GM23338 (cell line): ENCODE measurements around the gene BNC2. TPM values are rescaled to one million over a fixed set of nuclear protein-coding genes. Genes with fewer than 3 reads are reported as not detected.

ENCODE experiments used
- ATAC-seq: fragments of 200-7000 bp; cut with Tn5 transposase; 3 replicates; pipeline ENCODE4 v1.9.1; 2020
- DNase-seq: peaks from one replicate; pipeline ENCODE4 v3.0.0-alpha.2; 2015; ENCODE audit warnings: low spot score
- H2AFZ ChIP-seq: fragments of 200-600 bp; sonication (generic); 2 replicates; pipeline ENCODE4 v1.8.0; 2016; ENCODE audit warnings: antibody characterized with exemption, mild to moderate bottlenecking, moderate library complexity
- H3F3A ChIP-seq: fragments of 200-600 bp; sonication (generic); replicated peaks from 2 replicates; pipeline ENCODE4 v1.8.0; 2017; ENCODE audit warnings: antibody characterized with exemption, mixed run types, low read depth
- H3K27ac ChIP-seq: fragments of 200-600 bp; sonication (generic); 2 replicates; pipeline ENCODE4 v1.6.1; 2016; ENCODE audit warnings: low read depth
- H3K27me3 ChIP-seq: fragments of 200-600 bp; sonication (generic); 2 replicates; pipeline ENCODE4 v1.8.0; 2016; ENCODE audit warnings: mild to moderate bottlenecking, mixed run types, moderate library complexity; ENCODE audit not compliant: insufficient read depth
- H3K36me3 ChIP-seq: fragments of 200-600 bp; sonication (generic); 2 replicates; pipeline ENCODE4 v1.8.0; 2016; ENCODE audit warnings: mild to moderate bottlenecking; ENCODE audit not compliant: insufficient read depth
- H3K4me1 ChIP-seq: fragments of 200-600 bp; sonication (generic); 2 replicates; pipeline ENCODE4 v1.8.0; 2016; ENCODE audit warnings: mild to moderate bottlenecking, moderate library complexity; ENCODE audit not compliant: insufficient read depth
- H3K4me2 ChIP-seq: fragments of 200-600 bp; sonication (generic); 2 replicates; pipeline ENCODE4 v1.7.1; 2017; ENCODE audit warnings: mixed run types
- H3K4me3 ChIP-seq: fragments of 200-600 bp; sonication (generic); 2 replicates; pipeline ENCODE4 v1.6.1; 2016; ENCODE audit warnings: mixed run types
- H3K79me2 ChIP-seq: fragments of 200-600 bp; sonication (generic); replicated peaks from 2 replicates; pipeline ENCODE4 v1.8.0; 2017; ENCODE audit warnings: mild to moderate bottlenecking; ENCODE audit not compliant: insufficient read depth
- H3K9me2 ChIP-seq: fragments of 200-600 bp; sonication (generic); 2 replicates; pipeline ENCODE4 v1.8.0; 2017; ENCODE audit not compliant: insufficient read depth
- H4K20me1 ChIP-seq: fragments of 200-600 bp; sonication (generic); replicated peaks from 2 replicates; pipeline ENCODE4 v1.8.0; 2017; ENCODE audit warnings: mild to moderate bottlenecking; ENCODE audit not compliant: insufficient read depth
- H3K27ac Mint-ChIP-seq: 2 replicates; pipeline ENCODE4 v1.8.0; 2020; ENCODE audit warnings: inconsistent platforms, mild to moderate bottlenecking, moderate library complexity, mixed read lengths
- H3K27me3 Mint-ChIP-seq: 3 replicates; pipeline ENCODE4 v1.8.0; 2022; ENCODE audit warnings: low read depth, mild to moderate bottlenecking, moderate library complexity, mixed read lengths, inconsistent platforms; ENCODE audit not compliant: insufficient read depth, poor library complexity
- H3K36me3 Mint-ChIP-seq: 3 replicates; pipeline ENCODE4 v1.8.0; 2021; ENCODE audit warnings: low read depth, mild to moderate bottlenecking, inconsistent platforms, moderate library complexity, mixed read lengths
- H3K4me1 Mint-ChIP-seq: 3 replicates; pipeline ENCODE4 v1.8.0; 2020; ENCODE audit warnings: mild to moderate bottlenecking, inconsistent platforms, mixed read lengths
- H3K4me3 Mint-ChIP-seq: 3 replicates; pipeline ENCODE4 v1.8.0; 2021; ENCODE audit warnings: moderate library complexity, mild to moderate bottlenecking, inconsistent platforms, mixed read lengths
- H3K9me3 Mint-ChIP-seq: 3 replicates; pipeline ENCODE4 v1.8.0; 2020; ENCODE audit warnings: moderate library complexity, mild to moderate bottlenecking, inconsistent platforms, mixed read lengths
- CREB1 ChIP-seq: fragments of 250-450 bp; sonication (Bioruptor Pico); IDR thresholded peaks from 2 replicates; pipeline ENCODE4 v1.5.0; 2020; ENCODE audit warnings: low read depth, mild to moderate bottlenecking, moderate library complexity
- CTCF ChIP-seq, 2 experiments: fragments of 200-600 bp in 1 of 2; sonication (generic) in 1 of 2; conservative IDR thresholded peaks; 2 replicates each; pipeline versions ENCODE4 v1.5.1 to v1.6.1; 2016 to 2017; ENCODE audit warnings: antibody characterized with exemption in 2 of 2, low read depth in 2 of 2, mild to moderate bottlenecking in 2 of 2, moderate library complexity in 1 of 2
- ETS1 ChIP-seq: IDR thresholded peaks from 2 replicates; pipeline ENCODE4 v1.6.1; 2016; ENCODE audit warnings: antibody characterized with exemption
- EZH2 ChIP-seq: fragments of 200-600 bp; sonication (generic); IDR thresholded peaks from one replicate; pipeline ENCODE4 v1.8.0; 2017; ENCODE audit warnings: antibody characterized with exemption, mild to moderate bottlenecking, low read depth; ENCODE audit not compliant: unreplicated experiment
- EZH2phosphoT487 ChIP-seq: fragments of 200-600 bp; sonication (generic); IDR thresholded peaks from one replicate; pipeline ENCODE4 v1.8.1; 2018; ENCODE audit warnings: antibody characterized with exemption; ENCODE audit not compliant: unreplicated experiment
- JUNB ChIP-seq: IDR thresholded peaks from one replicate; pipeline ENCODE4 v1.6.1; 2016; ENCODE audit warnings: antibody characterized with exemption; ENCODE audit not compliant: unreplicated experiment
- NANOG ChIP-seq: IDR thresholded peaks from 2 replicates; pipeline ENCODE4 v1.6.1; 2016; ENCODE audit warnings: antibody characterized with exemption, borderline replicate concordance
- POLR2AphosphoS5 ChIP-seq: IDR thresholded peaks from 2 replicates; pipeline ENCODE4 v1.6.1; 2016; ENCODE audit warnings: antibody characterized with exemption, low read depth
- REST ChIP-seq: IDR thresholded peaks from one replicate; pipeline ENCODE4 v1.6.1; 2018; ENCODE audit warnings: antibody characterized with exemption; ENCODE audit not compliant: unreplicated experiment
- STAT1 ChIP-seq: IDR thresholded peaks from one replicate; pipeline ENCODE4 v1.6.1; 2016; ENCODE audit warnings: antibody characterized with exemption; ENCODE audit not compliant: unreplicated experiment
- ZNF114 ChIP-seq: fragments of 250-450 bp; sonication (Bioruptor Pico); IDR thresholded peaks from 2 replicates; pipeline ENCODE4 v1.5.0; 2020; ENCODE audit warnings: mild to moderate bottlenecking, moderate library complexity
- ZNF331 ChIP-seq: fragments of 250-450 bp; sonication (Bioruptor Pico); IDR thresholded peaks from 2 replicates; pipeline ENCODE4 v1.5.0; 2020; ENCODE audit warnings: low read depth, mild to moderate bottlenecking, moderate library complexity
- ZNF462 ChIP-seq: fragments of 250-450 bp; sonication (Bioruptor Pico); IDR thresholded peaks from 2 replicates; pipeline ENCODE4 v1.5.0; 2020; ENCODE audit warnings: mild to moderate bottlenecking, moderate library complexity
- polyA plus RNA-seq: library from polyadenylated mRNA; unstranded; fragments of >200 nt; fragmentation: Nextera tagmentation; extraction: Ambion mirVana; gene quantifications from 2 replicates; pipeline ENCODE4 v1.2.1, GENCODE V29; 2016
- total RNA-seq: library from RNA; depleted of rRNA; stranded (reverse); fragments of >200 nt; shearing (Covaris generic); gene quantifications from 2 replicates; pipeline ENCODE4 v1.2.3, GENCODE V29; 2014

Gene BNC2
- total and polyA plus RNA-seq, 2 experiments from 2014 or later = 12.7 to 13.2 TPM

- Histone ChIP-seq H3K27me3 (no peaks in the 10 kb centered on the region), H2AFZ (no peak overlapping the region), H3K9me2 (no peaks in the 10 kb centered on the region), H3K4me2 (0 out of 2 replicates have a peak overlapping the region, but pooled peaks have one; percentile 19), H3K36me3 (no peaks in the 10 kb centered on the region), H3K4me1 (peaks cover 30% of the 10 kb centered on the region), H4K20me1 (no peaks in the 10 kb centered on the region), H3K4me3 (no peak overlapping the region), H3K27ac (no peak overlapping the region), H3F3A (no peaks in the 10 kb centered on the region), H3K79me2 (no peaks in the 10 kb centered on the region)
- no peaks in the 10 kb centered on the region for H3K9me3 Mint-ChIP-seq
- H3K4me1 Mint-ChIP-seq = peaks cover 35% of the 10 kb centered on the region
- DNase-seq = no peak
- no peak for ATAC-seq
- H3K36me3 Mint-ChIP-seq = no peaks in the 10 kb centered on the region
- no peaks in the 10 kb centered on the region for H3K27me3 Mint-ChIP-seq
- TF ChIP-seq CTCF (conservative IDR thresholded peaks at IDR 0.05; ENCODE audit: low read depth in 2 of 2) (no peak), ZNF462 (no peak), STAT1 (no peak), POLR2AphosphoS5 (no peak), CREB1 (CRISPR knock-in tag) (no peak), ZNF114 (CRISPR knock-in tag) (no peak), JUNB (no peak), ETS1 (no peak), EZH2 (no peak), EZH2phosphoT487 (no peak), ZNF331 (no peak), NANOG (no peak), REST (no peak)
- no peak overlapping the region for H3K4me3 Mint-ChIP-seq
- peak overlapping the region; percentile 28; the same call in 1 of the 2 replicates for H3K27ac Mint-ChIP-seq
These were observed 444.8 kb downstream of the BNC2 start for GRCh38 chr9:16425562-16426231.
